Loucy (cell line): Measurements from ENCODE around the gene ARFGEF3.

Source experiments
- H2AFZ ChIP-seq: fragments of 200-600 bp; sonication (generic); 2 replicates; pipeline ENCODE4 v1.6.0; 2016; ENCODE audit warnings: antibody characterized with exemption, mild to moderate bottlenecking, low read length, moderate library complexity
- H3F3A ChIP-seq: fragments of 200-600 bp; 2 replicates; pipeline ENCODE4 v1.6.0; 2016; ENCODE audit warnings: antibody characterized with exemption, low read depth, mild to moderate bottlenecking
- H3K27me3 ChIP-seq: fragments of 200-600 bp; sonication (generic); 2 replicates; pipeline ENCODE4 v1.6.1; 2014; ENCODE audit warnings: low read length, mild to moderate bottlenecking; ENCODE audit not compliant: insufficient read depth, poor library complexity, severe bottlenecking
- H3K36me3 ChIP-seq: fragments of 200-600 bp; sonication (generic); 2 replicates; pipeline ENCODE4 v1.6.1; 2016; ENCODE audit warnings: low read length; ENCODE audit not compliant: insufficient read depth
- H3K4me1 ChIP-seq: fragments of 200-600 bp; sonication (generic); 2 replicates; pipeline ENCODE4 v1.5.1; 2014; ENCODE audit warnings: low read length, mild to moderate bottlenecking; ENCODE audit not compliant: insufficient read depth, poor library complexity, severe bottlenecking
- H3K4me2 ChIP-seq: fragments of 200-600 bp; sonication (generic); 2 replicates; pipeline ENCODE4 v1.6.0; 2014; ENCODE audit warnings: antibody characterized with exemption, low read length, low read depth, mild to moderate bottlenecking; ENCODE audit not compliant: poor library complexity, severe bottlenecking
- H3K4me3 ChIP-seq: fragments of 200-600 bp; sonication (generic); 2 replicates; pipeline ENCODE4 v1.5.1; 2014; ENCODE audit warnings: low read length, mild to moderate bottlenecking, mixed read lengths; ENCODE audit not compliant: poor library complexity, severe bottlenecking
- H3K79me2 ChIP-seq: fragments of 200-600 bp; sonication (generic); 2 replicates; pipeline ENCODE4 v1.6.1; 2014; ENCODE audit warnings: low read length; ENCODE audit not compliant: insufficient read depth
- H3K9ac ChIP-seq: fragments of 200-600 bp; sonication (generic); 2 replicates; pipeline ENCODE4 v1.6.0; 2014; ENCODE audit warnings: mild to moderate bottlenecking, low read depth, low read length, moderate library complexity; ENCODE audit not compliant: poor library complexity, severe bottlenecking
- H3K9me2 ChIP-seq: fragments of 200-600 bp; sonication (generic); replicated peaks from 2 replicates; pipeline ENCODE4 v1.6.1; 2016; ENCODE audit warnings: low read depth, low read length, mixed read lengths
- H3K9me3 ChIP-seq: fragments of 200-600 bp; sonication (generic); 2 replicates; pipeline ENCODE4 v1.6.1; 2014; ENCODE audit warnings: mild to moderate bottlenecking, antibody characterized with exemption, low read length, low read depth; ENCODE audit not compliant: insufficient read depth
- H4K20me1 ChIP-seq: fragments of 200-600 bp; sonication (generic); 2 replicates; pipeline ENCODE4 v1.6.0; 2014; ENCODE audit warnings: antibody characterized with exemption, low read length, mild to moderate bottlenecking; ENCODE audit not compliant: insufficient read depth, poor library complexity, severe bottlenecking
- EZH2phosphoT487 ChIP-seq: fragments of 200-600 bp; IDR thresholded peaks from 2 replicates; pipeline ENCODE4 v1.6.1; 2018; ENCODE audit warnings: antibody characterized with exemption, mild to moderate bottlenecking, moderate library complexity, borderline replicate concordance
- TF ChIP-seq, protein P1 (sequence below): fragments of 200-600 bp; sonication (generic); conservative IDR thresholded peaks from 2 replicates; pipeline ENCODE4 v1.5.1; 2014; ENCODE audit warnings: mild to moderate bottlenecking, antibody characterized with exemption, low read length

ARFGEF3 gene

GRCh38 chr6:138292482-138292881 lies 130.7 kb downstream of the ARFGEF3 start:
- H2AFZ ChIP-seq: no peak overlapping the region
- no peaks in the 10 kb centered on the region for H3K36me3 ChIP-seq
- H3K27me3 ChIP-seq: no peaks in the 10 kb centered on the region
- no peaks in the 10 kb centered on the region for H3K9me3 ChIP-seq
- no peak overlapping the region for H3K4me3 ChIP-seq
- no peaks in the 10 kb centered on the region for H3F3A ChIP-seq
- H3K4me1 ChIP-seq: no peaks in the 10 kb centered on the region
- H3K4me2 ChIP-seq: no peak overlapping the region
- TF ChIP-seq, protein P1, sequence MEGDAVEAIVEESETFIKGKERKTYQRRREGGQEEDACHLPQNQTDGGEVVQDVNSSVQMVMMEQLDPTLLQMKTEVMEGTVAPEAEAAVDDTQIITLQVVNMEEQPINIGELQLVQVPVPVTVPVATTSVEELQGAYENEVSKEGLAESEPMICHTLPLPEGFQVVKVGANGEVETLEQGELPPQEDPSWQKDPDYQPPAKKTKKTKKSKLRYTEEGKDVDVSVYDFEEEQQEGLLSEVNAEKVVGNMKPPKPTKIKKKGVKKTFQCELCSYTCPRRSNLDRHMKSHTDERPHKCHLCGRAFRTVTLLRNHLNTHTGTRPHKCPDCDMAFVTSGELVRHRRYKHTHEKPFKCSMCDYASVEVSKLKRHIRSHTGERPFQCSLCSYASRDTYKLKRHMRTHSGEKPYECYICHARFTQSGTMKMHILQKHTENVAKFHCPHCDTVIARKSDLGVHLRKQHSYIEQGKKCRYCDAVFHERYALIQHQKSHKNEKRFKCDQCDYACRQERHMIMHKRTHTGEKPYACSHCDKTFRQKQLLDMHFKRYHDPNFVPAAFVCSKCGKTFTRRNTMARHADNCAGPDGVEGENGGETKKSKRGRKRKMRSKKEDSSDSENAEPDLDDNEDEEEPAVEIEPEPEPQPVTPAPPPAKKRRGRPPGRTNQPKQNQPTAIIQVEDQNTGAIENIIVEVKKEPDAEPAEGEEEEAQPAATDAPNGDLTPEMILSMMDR: no peak
- no peak for TF ChIP-seq EZH2phosphoT487
- no peaks in the 10 kb centered on the region for H4K20me1 ChIP-seq
- H3K9ac ChIP-seq: no peak overlapping the region
- no peaks in the 10 kb centered on the region for H3K9me2 ChIP-seq
- no peaks in the 10 kb centered on the region for H3K79me2 ChIP-seq

GRCh38 chr6:138293428-138294395 lies 132.0 kb downstream of the ARFGEF3 start:
- no peak overlapping the region for H3K9ac ChIP-seq
- H3K27me3 ChIP-seq: no peaks in the 10 kb centered on the region
- no peak overlapping the region for H2AFZ ChIP-seq
- H4K20me1 ChIP-seq: no peaks in the 10 kb centered on the region
- TF ChIP-seq, protein P1: no peak
- no peak for TF ChIP-seq EZH2phosphoT487
- H3K36me3 ChIP-seq: no peaks in the 10 kb centered on the region
- no peak overlapping the region for H3K4me2 ChIP-seq
- no peaks in the 10 kb centered on the region for H3K4me1 ChIP-seq
- no peaks in the 10 kb centered on the region for H3K9me3 ChIP-seq
- no peak overlapping the region for H3K4me3 ChIP-seq
- H3F3A ChIP-seq: no peaks in the 10 kb centered on the region
- H3K9me2 ChIP-seq: no peaks in the 10 kb centered on the region
- no peaks in the 10 kb centered on the region for H3K79me2 ChIP-seq

DNA sequence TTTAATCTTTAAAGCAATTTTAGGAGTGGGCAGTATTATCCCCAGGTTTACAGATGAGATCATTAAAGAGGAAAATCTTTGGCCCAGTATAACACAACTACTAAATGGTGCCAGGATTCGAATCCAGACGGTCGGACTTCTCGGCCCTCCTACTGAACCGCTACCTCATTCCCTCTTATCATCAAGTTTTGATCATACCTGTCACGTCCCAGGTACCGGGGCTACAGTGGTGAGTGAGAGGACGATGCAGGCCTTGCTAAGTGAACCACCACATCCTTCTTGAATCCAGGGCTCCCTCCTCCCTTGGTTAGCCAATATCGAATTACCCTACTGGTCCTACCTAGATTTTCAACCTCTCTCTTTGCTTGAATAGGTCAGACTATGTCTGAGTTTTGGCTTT lies 134.6 kb downstream of the ARFGEF3 start:
- no peak overlapping the region for H3K4me2 ChIP-seq
- H3K27me3 ChIP-seq: no peaks in the 10 kb centered on the region
- H3K79me2 ChIP-seq: no peaks in the 10 kb centered on the region
- H3K9me3 ChIP-seq: no peaks in the 10 kb centered on the region
- no peaks in the 10 kb centered on the region for H3K9me2 ChIP-seq
- H3K4me1 ChIP-seq: no peaks in the 10 kb centered on the region
- H3K9ac ChIP-seq: no peak overlapping the region
- TF ChIP-seq, protein P1: no peak
- TF ChIP-seq EZH2phosphoT487: no peak
- H2AFZ ChIP-seq: no peak overlapping the region
- no peak overlapping the region for H3K4me3 ChIP-seq
- no peaks in the 10 kb centered on the region for H3K36me3 ChIP-seq
- H4K20me1 ChIP-seq: no peaks in the 10 kb centered on the region
- H3F3A ChIP-seq: no peaks in the 10 kb centered on the region
